DOHH2 (cell line): ENCODE results near the gene SLC5A12.

Experiments used
- H3F3A ChIP-seq: fragments of 200-600 bp; sonication (generic), shearing (Covaris generic); 2 replicates; pipeline ENCODE4 v1.6.0; 2016; ENCODE audit warnings: antibody characterized with exemption, mild to moderate bottlenecking; ENCODE audit not compliant: control insufficient read depth, insufficient read depth
- H3K27ac ChIP-seq: fragments of 200-600 bp; sonication (generic); 2 replicates; pipeline ENCODE4 v1.5.1; 2014; ENCODE audit warnings: low read depth, mild to moderate bottlenecking, low read length, moderate library complexity
- H3K27me3 ChIP-seq: fragments of 200-600 bp; sonication (generic); 2 replicates; pipeline ENCODE4 v1.6.1; 2014; ENCODE audit warnings: mild to moderate bottlenecking, low read length, mixed read lengths; ENCODE audit not compliant: control insufficient read depth
- H3K36me3 ChIP-seq: fragments of 200-600 bp; sonication (generic); 2 replicates; pipeline ENCODE4 v1.6.1; 2014; ENCODE audit warnings: mild to moderate bottlenecking, low read length, moderate library complexity, mixed read lengths; ENCODE audit not compliant: control insufficient read depth
- H3K4me1 ChIP-seq: fragments of 200-600 bp; sonication (generic); 2 replicates; pipeline ENCODE4 v1.6.1; 2014; ENCODE audit warnings: mild to moderate bottlenecking, low read length, mixed read lengths; ENCODE audit not compliant: control insufficient read depth
- H3K4me2 ChIP-seq: fragments of 200-600 bp; sonication (generic); 2 replicates; pipeline ENCODE4 v1.6.0; 2014; ENCODE audit warnings: mild to moderate bottlenecking, low read length, moderate library complexity
- H3K4me3 ChIP-seq: fragments of 200-600 bp; sonication (generic); 2 replicates; pipeline ENCODE4 v1.5.1; 2014; ENCODE audit warnings: mild to moderate bottlenecking, low read length, mixed read lengths
- H3K79me2 ChIP-seq: fragments of 200-600 bp; sonication (generic); 2 replicates; pipeline ENCODE4 v1.6.1; 2014; ENCODE audit warnings: mild to moderate bottlenecking, low read length, mixed read lengths; ENCODE audit not compliant: control insufficient read depth
- H3K9me2 ChIP-seq: fragments of 200-600 bp; sonication (generic); replicated peaks from 2 replicates; pipeline ENCODE4 v1.6.1; 2014; ENCODE audit warnings: mild to moderate bottlenecking, low read length, mixed read lengths; ENCODE audit not compliant: control insufficient read depth
- H3K9me3 ChIP-seq: fragments of 200-600 bp; sonication (generic); 2 replicates; pipeline ENCODE4 v1.6.1; 2014; ENCODE audit warnings: antibody characterized with exemption, low read length, mixed read lengths; ENCODE audit not compliant: control insufficient read depth, insufficient read depth
- H4K20me1 ChIP-seq: fragments of 200-600 bp; sonication (generic); 2 replicates; pipeline ENCODE4 v1.6.0; 2014; ENCODE audit warnings: low read depth, mild to moderate bottlenecking, antibody characterized with exemption, low read length, moderate library complexity; ENCODE audit not compliant: control insufficient read depth, insufficient read depth
- CTCF ChIP-seq: fragments of 200-600 bp; sonication (generic); IDR thresholded peaks from one replicate; pipeline ENCODE4 v1.5.1; 2014; ENCODE audit warnings: antibody characterized with exemption, mild to moderate bottlenecking, low read depth, low read length; ENCODE audit not compliant: poor library complexity, severe bottlenecking
- EZH2phosphoT487 ChIP-seq: fragments of 200-600 bp; sonication (generic); IDR thresholded peaks from 2 replicates; pipeline ENCODE4 v1.6.1; 2017; ENCODE audit warnings: borderline replicate concordance, mild to moderate bottlenecking, antibody characterized with exemption, low read length, moderate library complexity, mixed read lengths

The SLC5A12 gene

GRCh38 chr11:26719289-26719973 is 2.4 kb downstream of the SLC5A12 start:
- no peak overlapping the region for H3K4me3 ChIP-seq
- no peak overlapping the region for H3K4me2 ChIP-seq
- TF ChIP-seq CTCF (no peak), EZH2phosphoT487 (no peak)
- no peaks in the 10 kb centered on the region for H4K20me1 ChIP-seq
- no peaks in the 10 kb centered on the region for H3K36me3 ChIP-seq
- no peaks in the 10 kb centered on the region for H3F3A ChIP-seq
- H3K27me3 ChIP-seq = no peaks in the 10 kb centered on the region
- no peaks in the 10 kb centered on the region for H3K4me1 ChIP-seq
- no peaks in the 10 kb centered on the region for H3K9me2 ChIP-seq
- no peak overlapping the region for H3K27ac ChIP-seq
- no peaks in the 10 kb centered on the region for H3K79me2 ChIP-seq
- no peaks in the 10 kb centered on the region; the same call in 1 of the 2 replicates for H3K9me3 ChIP-seq

- H3K9me2 ChIP-seq = no peaks in the 10 kb centered on the region
- H3K27ac ChIP-seq = no peak overlapping the region
Observed at GRCh38 chr11:26717771-26718170, 4.1 kb downstream of the SLC5A12 start.

DNA sequence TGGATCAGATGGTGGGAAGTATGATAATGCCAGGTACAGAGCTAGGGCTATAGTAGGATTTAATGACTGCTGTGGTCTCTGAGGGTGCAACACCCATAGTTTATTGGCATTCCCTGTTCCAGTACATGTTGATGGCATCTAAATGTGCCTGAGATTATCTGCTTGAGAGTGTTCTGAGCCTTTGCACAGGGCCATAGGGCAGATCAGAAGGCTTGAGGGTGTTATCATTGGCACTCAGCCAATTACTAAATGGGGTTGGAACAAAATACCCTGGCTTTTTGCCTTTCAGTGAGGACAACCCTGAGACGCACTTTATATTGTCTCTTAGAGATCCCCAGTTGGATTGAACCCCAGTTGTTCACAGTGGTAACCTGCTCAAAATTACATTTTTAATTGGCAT is 6.7 kb downstream of the SLC5A12 start:
- Histone ChIP-seq H3F3A (no peaks in the 10 kb centered on the region), H3K9me2 (no peaks in the 10 kb centered on the region), H3K4me3 (no peak overlapping the region), H3K4me2 (no peak overlapping the region), H4K20me1 (no peaks in the 10 kb centered on the region), H3K36me3 (no peaks in the 10 kb centered on the region), H3K9me3 (no peaks in the 10 kb centered on the region; the same call in 1 of the 2 replicates), H3K79me2 (no peaks in the 10 kb centered on the region), H3K27me3 (no peaks in the 10 kb centered on the region; the same call in 1 of the 2 replicates), H3K4me1 (no peaks in the 10 kb centered on the region), H3K27ac (no peak overlapping the region)
- TF ChIP-seq CTCF = no peak
- TF ChIP-seq EZH2phosphoT487 = no peak

More at GRCh38 chr11:26717771-26718170, 4.1 kb downstream of the SLC5A12 start:
- H3K79me2 ChIP-seq = no peaks in the 10 kb centered on the region
- no peaks in the 10 kb centered on the region; the same call in 1 of the 2 replicates for H3K9me3 ChIP-seq
- H3K4me1 ChIP-seq = no peaks in the 10 kb centered on the region
- H3K4me3 ChIP-seq = no peak overlapping the region
- H3K36me3 ChIP-seq = no peaks in the 10 kb centered on the region
- no peaks in the 10 kb centered on the region for H3F3A ChIP-seq
- H4K20me1 ChIP-seq = no peaks in the 10 kb centered on the region
- no peak for TF ChIP-seq CTCF
- TF ChIP-seq EZH2phosphoT487 = no peak
- no peak overlapping the region for H3K4me2 ChIP-seq
- H3K27me3 ChIP-seq = no peaks in the 10 kb centered on the region
